Ishikawa (cell line): ENCODE data around the gene SNX32.

Source experiments
- EP300 ChIP-seq: IDR thresholded peaks from 2 replicates; pipeline ENCODE4 v1.6.1; 2012; ENCODE audit warnings: borderline replicate concordance
- TAF1 ChIP-seq: IDR thresholded peaks from 2 replicates; pipeline ENCODE4 v1.6.1; 2012; ENCODE audit warnings: low read depth, mild to moderate bottlenecking
- ZBTB7A ChIP-seq: IDR thresholded peaks from 2 replicates; pipeline ENCODE4 v1.6.1; 2012; ENCODE audit warnings: low read depth
- TF ChIP-seq, protein P1 (sequence below): IDR thresholded peaks from 2 replicates; pipeline ENCODE4 v1.6.1; 2012; ENCODE audit warnings: low read depth, mild to moderate bottlenecking
- TF ChIP-seq, protein P2 (sequence below): IDR thresholded peaks from 2 replicates; pipeline ENCODE4 v1.6.1; 2012

DNA sequence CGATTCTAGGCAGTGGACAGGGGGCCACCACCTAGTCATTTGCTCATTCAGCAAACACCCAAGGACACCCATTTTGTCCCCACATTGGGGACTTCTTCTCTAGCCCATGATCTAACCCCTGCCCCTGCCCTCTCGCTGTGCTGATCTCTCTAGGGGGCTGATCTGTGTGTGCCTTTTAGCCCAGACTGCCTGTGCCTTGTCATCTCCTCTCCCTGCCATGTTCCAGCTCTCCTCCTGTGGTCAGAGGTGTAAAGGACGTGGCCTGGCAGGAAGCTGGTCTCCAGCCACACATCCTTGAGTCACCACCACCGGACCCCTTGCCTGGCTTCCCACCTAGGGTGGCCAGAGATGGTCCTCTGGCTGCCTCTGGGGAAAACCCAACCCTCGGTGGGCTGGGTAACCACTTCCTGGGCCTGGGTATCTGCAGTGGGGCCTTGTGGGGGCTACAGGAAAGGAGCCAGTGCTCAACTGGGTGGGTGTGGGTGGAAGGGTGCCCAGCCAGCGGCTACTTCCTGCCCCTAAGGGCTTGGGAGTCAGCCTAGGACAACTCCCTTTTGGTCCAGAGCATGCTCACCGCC is 47.2 kb downstream of the SNX32 start:
- TF ChIP-seq, protein P1, sequence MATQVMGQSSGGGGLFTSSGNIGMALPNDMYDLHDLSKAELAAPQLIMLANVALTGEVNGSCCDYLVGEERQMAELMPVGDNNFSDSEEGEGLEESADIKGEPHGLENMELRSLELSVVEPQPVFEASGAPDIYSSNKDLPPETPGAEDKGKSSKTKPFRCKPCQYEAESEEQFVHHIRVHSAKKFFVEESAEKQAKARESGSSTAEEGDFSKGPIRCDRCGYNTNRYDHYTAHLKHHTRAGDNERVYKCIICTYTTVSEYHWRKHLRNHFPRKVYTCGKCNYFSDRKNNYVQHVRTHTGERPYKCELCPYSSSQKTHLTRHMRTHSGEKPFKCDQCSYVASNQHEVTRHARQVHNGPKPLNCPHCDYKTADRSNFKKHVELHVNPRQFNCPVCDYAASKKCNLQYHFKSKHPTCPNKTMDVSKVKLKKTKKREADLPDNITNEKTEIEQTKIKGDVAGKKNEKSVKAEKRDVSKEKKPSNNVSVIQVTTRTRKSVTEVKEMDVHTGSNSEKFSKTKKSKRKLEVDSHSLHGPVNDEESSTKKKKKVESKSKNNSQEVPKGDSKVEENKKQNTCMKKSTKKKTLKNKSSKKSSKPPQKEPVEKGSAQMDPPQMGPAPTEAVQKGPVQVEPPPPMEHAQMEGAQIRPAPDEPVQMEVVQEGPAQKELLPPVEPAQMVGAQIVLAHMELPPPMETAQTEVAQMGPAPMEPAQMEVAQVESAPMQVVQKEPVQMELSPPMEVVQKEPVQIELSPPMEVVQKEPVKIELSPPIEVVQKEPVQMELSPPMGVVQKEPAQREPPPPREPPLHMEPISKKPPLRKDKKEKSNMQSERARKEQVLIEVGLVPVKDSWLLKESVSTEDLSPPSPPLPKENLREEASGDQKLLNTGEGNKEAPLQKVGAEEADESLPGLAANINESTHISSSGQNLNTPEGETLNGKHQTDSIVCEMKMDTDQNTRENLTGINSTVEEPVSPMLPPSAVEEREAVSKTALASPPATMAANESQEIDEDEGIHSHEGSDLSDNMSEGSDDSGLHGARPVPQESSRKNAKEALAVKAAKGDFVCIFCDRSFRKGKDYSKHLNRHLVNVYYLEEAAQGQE: no peak
- TF ChIP-seq ZBTB7A (no peak), TAF1 (no peak), EP300 (no peak)
- TF ChIP-seq, protein P2, sequence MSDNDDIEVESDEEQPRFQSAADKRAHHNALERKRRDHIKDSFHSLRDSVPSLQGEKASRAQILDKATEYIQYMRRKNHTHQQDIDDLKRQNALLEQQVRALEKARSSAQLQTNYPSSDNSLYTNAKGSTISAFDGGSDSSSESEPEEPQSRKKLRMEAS: no peak
